Esophagus muscularis mucosa (tissue), 4 donors: ENCODE results near the gene FEZF1. TPM values are rescaled to one million over a fixed set of nuclear protein-coding genes. Genes with fewer than 3 reads are reported as not detected.
"Not testable (repeated sequence)": the region's sequence is repeated elsewhere in the genome, so short reads cannot be mapped to it uniquely, and the experiment has no call there.

Experiments
- DNase-seq: peaks from one replicate; pipeline ENCODE4 v3.0.0-alpha.2; 2017; ENCODE audit errors: extremely low spot score
- H3K27ac ChIP-seq, 4 donors: fragments of 200-600 bp; sonication (generic); replicated peaks in 1 of 4; 1 replicate in 3 of 4; 2 replicates in 1 of 4; pipeline ENCODE4 v1.5.1; 2016 to 2019; ENCODE audit warnings: mild to moderate bottlenecking in 1 of 4
- H3K27me3 ChIP-seq, 4 donors: fragments of 200-600 bp; sonication (generic); one replicate each; pipeline versions ENCODE4 v1.5.1 to v1.6.0; 2016 to 2019
- H3K36me3 ChIP-seq, 4 donors: fragments of 200-600 bp; sonication (generic); one replicate each; pipeline ENCODE4 v1.5.1; 2016 to 2019
- H3K4me1 ChIP-seq, 4 donors: fragments of 200-600 bp; sonication (generic); one replicate each; pipeline ENCODE4 v1.5.1; 2016 to 2019
- H3K4me3 ChIP-seq, 4 donors: fragments of 200-600 bp; sonication (generic); 1 replicate in 2 of 4; 2 replicates in 2 of 4; pipeline ENCODE4 v1.5.1; 2016 to 2019; ENCODE audit warnings: mild to moderate bottlenecking in 4 of 4, moderate library complexity in 1 of 4
- H3K9me3 ChIP-seq, 4 donors: fragments of 200-600 bp; sonication (generic); 1 replicate in 3 of 4; 2 replicates in 1 of 4; pipeline ENCODE4 v1.5.1; 2016 to 2019
- CTCF ChIP-seq, 3 experiments: fragments of 200-600 bp in 2 of 3; fragments of 450-650 bp in 1 of 3; sonication (generic) in 2 of 3; IDR thresholded peaks; one replicate each; pipeline ENCODE4 v1.5.1; 2017 to 2019; ENCODE audit warnings: antibody characterized with exemption in 3 of 3, mild to moderate bottlenecking in 2 of 3, moderate library complexity in 1 of 3
- EP300 ChIP-seq: sonication (generic); formaldehyde crosslinking; IDR thresholded peaks from one replicate; pipeline ENCODE4 v1.6.1; 2017; ENCODE audit warnings: antibody characterized with exemption
- POLR2A ChIP-seq: fragments of 450-650 bp; IDR thresholded peaks from one replicate; pipeline ENCODE4 v1.6.1; 2017; ENCODE audit warnings: antibody characterized with exemption, moderate library complexity, mild to moderate bottlenecking, low read depth
- POLR2AphosphoS5 ChIP-seq, 2 donors: sonication (generic); formaldehyde crosslinking; IDR thresholded peaks; one replicate each; pipeline ENCODE4 v1.6.1; 2017; ENCODE audit warnings: antibody characterized with exemption in 2 of 2
- WGBS: methylation state at CpG from one replicate; pipeline ENCODE4 v1.1.5; 2018; 5-methylcytosine and 5-hydroxymethylcytosine counted together
- intact Hi-C: fragments of 100-400 bp; cut with DNase I; formaldehyde crosslinking; loops from one replicate; pipeline ENCODE4 v1.15.1; 2023
- total RNA-seq, 4 donors: library from RNA; depleted of rRNA; stranded (reverse); fragments of >200 nt; gene quantifications; one replicate each; pipeline versions ENCODE4 v1.1.0 to v1.2.1, GENCODE V29; 2016

FEZF1 gene
- total RNA-seq, 4 donors from 2014 or later, result not detected

DNA sequence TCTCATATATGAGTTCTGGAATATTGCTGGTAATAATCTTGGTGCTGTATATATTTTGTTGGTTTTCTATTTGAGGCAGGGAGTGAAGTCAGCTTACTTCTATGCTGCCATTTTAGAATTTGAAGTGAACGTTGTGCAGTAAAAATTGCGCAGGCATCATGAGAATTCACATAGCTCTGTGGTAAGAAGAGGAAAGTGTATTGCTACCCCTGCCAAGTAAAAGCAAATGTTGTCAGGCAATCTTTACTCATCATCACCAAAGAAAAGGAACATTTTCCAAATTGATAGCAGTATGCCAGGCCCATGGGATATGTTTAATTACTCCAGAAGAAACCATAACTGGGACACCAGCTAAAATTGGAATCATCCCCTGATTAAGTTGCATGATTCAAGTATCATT, 13.4 kb downstream of the FEZF1 start:
- 66% methylated on average over 2 of the region's 2 CpGs for WGBS
- H3K36me3 ChIP-seq, result no peaks in the 10 kb centered on the region
- no peak for DNase-seq
- H3K9me3 ChIP-seq, result peaks cover 0 to 5% (median 2%) of the 10 kb centered on the region in 4 donors
- H3K4me1 ChIP-seq, result no peaks in the 10 kb centered on the region
- H3K27me3 ChIP-seq, result peaks cover 0 to 25% (median 2%) of the 10 kb centered on the region in 4 donors
- TF ChIP-seq EP300, result no peak
- no peak for TF ChIP-seq POLR2AphosphoS5 (IDR thresholded peaks at IDR 0.05)
- no peak for TF ChIP-seq CTCF (IDR thresholded peaks at IDR 0.05)
- no peak for TF ChIP-seq POLR2A
- H3K27ac ChIP-seq, result no peak overlapping the region
- no peak overlapping the region for H3K4me3 ChIP-seq
- intact Hi-C loops, result no loop called here

- no peak overlapping the region for H3K27ac ChIP-seq
- no peaks in the 10 kb centered on the region for H3K4me1 ChIP-seq
- 77% methylated on average over 1 of the region's 1 CpG for WGBS
- no peak for DNase-seq
- H3K27me3 ChIP-seq, result peaks cover 0 to 22% (median under 1%) of the 10 kb centered on the region in 4 donors
- TF ChIP-seq EP300 (no peak), POLR2A (no peak), CTCF (IDR thresholded peaks at IDR 0.05) (no peak), POLR2AphosphoS5 (IDR thresholded peaks at IDR 0.05) (no peak)
- H3K4me3 ChIP-seq, result no peak overlapping the region
- H3K36me3 ChIP-seq, result no peaks in the 10 kb centered on the region
- intact Hi-C loops, result no loop called here
- peaks cover 0 to 5% (median 2%) of the 10 kb centered on the region in 4 donors for H3K9me3 ChIP-seq
These were observed 14.1 kb downstream of the FEZF1 start for GRCh38 chr7:122290476-122290875.

DNA sequence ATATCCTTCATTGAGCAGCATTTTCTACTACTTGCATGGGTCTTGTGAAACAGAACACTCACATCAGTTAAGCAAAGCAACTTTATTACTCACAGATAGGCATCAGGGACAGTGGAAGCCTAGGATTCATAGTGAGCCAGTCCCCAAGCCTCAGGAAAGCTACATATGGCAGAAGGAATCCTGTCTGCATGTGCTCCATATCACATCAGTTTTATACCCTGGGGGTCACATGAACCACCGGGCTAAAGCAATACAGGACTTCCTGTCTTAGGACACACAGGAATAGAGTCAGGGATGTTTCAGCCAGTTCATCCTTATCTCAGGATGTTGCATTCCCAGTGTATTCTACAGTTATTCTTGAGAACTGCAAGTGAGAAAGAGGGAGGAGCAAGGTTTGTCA, 15.1 kb downstream of the FEZF1 start:
- H3K27me3 ChIP-seq, result peaks cover 0 to 15% (median 0%) of the 10 kb centered on the region in 4 donors
- no peak overlapping the region for H3K4me3 ChIP-seq
- no peak overlapping the region for H3K27ac ChIP-seq
- intact Hi-C loops, result no loop called here
- DNase-seq, result no peak
- WGBS, result 91% methylated on average over 1 of the region's 1 CpG
- no peaks in the 10 kb centered on the region for H3K4me1 ChIP-seq
- TF ChIP-seq CTCF (IDR thresholded peaks at IDR 0.05), result no peak
- TF ChIP-seq POLR2A, result no peak
- TF ChIP-seq POLR2AphosphoS5 (IDR thresholded peaks at IDR 0.05), result no peak
- no peak for TF ChIP-seq EP300
- H3K9me3 ChIP-seq, result peaks cover 0 to 5% (median 2%) of the 10 kb centered on the region in 4 donors
- no peaks in the 10 kb centered on the region for H3K36me3 ChIP-seq

- 79% methylated on average over 17 of the region's 24 CpGs for WGBS
- H3K9me3 ChIP-seq, intact Hi-C loops, H3K36me3 ChIP-seq, H3K27ac ChIP-seq, DNase-seq, H3K4me3 ChIP-seq, H3K4me1 ChIP-seq: not testable (repeated sequence)
- H3K27me3 ChIP-seq, result peaks cover 0 to 15% (median 0%) of the 10 kb centered on the region in 4 donors
These were observed 19.9 kb downstream of the FEZF1 start for GRCh38 chr7:122284608-122285007.

GRCh38 chr7:122273117-122273516, 31.4 kb downstream of the FEZF1 start:
- Histone ChIP-seq H3K27me3 (no peaks in the 10 kb centered on the region), H3K4me3 (no peak overlapping the region), H3K36me3 (no peaks in the 10 kb centered on the region), H3K27ac (no peak overlapping the region), H3K4me1 (no peaks in the 10 kb centered on the region), H3K9me3 (no peaks in the 10 kb centered on the region)
- WGBS, result 86% methylated on average over 2 of the region's 2 CpGs
- intact Hi-C loops, result no loop called here
- no peak for DNase-seq
- TF ChIP-seq EP300 (no peak), POLR2A (no peak), POLR2AphosphoS5 (IDR thresholded peaks at IDR 0.05) (no peak), CTCF (IDR thresholded peaks at IDR 0.05) (no peak)
